Loucy (cell line): ENCODE data around the gene CHST9.

Experiments
- EZH2phosphoT487 ChIP-seq: fragments of 200-600 bp; IDR thresholded peaks from 2 replicates; pipeline ENCODE4 v1.6.1; 2018; ENCODE audit warnings: antibody characterized with exemption, mild to moderate bottlenecking, moderate library complexity, borderline replicate concordance
- TF ChIP-seq, protein P1 (sequence below): fragments of 200-600 bp; sonication (generic); conservative IDR thresholded peaks from 2 replicates; pipeline ENCODE4 v1.5.1; 2014; ENCODE audit warnings: mild to moderate bottlenecking, antibody characterized with exemption, low read length

DNA sequence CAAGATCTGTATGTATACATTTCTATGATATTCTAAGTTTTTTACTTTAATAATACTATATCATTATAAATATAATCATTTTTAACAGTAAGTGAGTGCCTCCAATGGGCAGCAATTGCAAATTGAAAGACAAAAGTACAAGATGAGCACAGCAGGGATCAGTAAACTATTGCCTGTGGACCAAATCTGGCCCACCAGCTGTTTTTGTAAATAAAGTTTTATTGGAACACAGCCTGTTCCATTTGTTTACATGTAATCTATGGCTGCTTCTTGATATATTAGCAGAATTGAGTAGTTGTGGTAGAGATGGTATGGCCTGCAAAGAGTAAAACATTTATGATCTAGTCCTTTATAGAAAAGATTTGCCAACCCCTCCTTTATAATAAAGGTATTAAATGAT lies 43.2 kb downstream of the CHST9 start:
- TF ChIP-seq, protein P1, sequence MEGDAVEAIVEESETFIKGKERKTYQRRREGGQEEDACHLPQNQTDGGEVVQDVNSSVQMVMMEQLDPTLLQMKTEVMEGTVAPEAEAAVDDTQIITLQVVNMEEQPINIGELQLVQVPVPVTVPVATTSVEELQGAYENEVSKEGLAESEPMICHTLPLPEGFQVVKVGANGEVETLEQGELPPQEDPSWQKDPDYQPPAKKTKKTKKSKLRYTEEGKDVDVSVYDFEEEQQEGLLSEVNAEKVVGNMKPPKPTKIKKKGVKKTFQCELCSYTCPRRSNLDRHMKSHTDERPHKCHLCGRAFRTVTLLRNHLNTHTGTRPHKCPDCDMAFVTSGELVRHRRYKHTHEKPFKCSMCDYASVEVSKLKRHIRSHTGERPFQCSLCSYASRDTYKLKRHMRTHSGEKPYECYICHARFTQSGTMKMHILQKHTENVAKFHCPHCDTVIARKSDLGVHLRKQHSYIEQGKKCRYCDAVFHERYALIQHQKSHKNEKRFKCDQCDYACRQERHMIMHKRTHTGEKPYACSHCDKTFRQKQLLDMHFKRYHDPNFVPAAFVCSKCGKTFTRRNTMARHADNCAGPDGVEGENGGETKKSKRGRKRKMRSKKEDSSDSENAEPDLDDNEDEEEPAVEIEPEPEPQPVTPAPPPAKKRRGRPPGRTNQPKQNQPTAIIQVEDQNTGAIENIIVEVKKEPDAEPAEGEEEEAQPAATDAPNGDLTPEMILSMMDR = no peak
- no peak for TF ChIP-seq EZH2phosphoT487
